Measurements from ENCODE around the gene RFNG. TPM values are rescaled to one million over a fixed set of nuclear protein-coding genes. Genes with fewer than 3 reads are reported as not detected.

The RFNG gene
- total RNA-seq, 1 experiment from 2014 or later, result 40.4 TPM

DNA sequence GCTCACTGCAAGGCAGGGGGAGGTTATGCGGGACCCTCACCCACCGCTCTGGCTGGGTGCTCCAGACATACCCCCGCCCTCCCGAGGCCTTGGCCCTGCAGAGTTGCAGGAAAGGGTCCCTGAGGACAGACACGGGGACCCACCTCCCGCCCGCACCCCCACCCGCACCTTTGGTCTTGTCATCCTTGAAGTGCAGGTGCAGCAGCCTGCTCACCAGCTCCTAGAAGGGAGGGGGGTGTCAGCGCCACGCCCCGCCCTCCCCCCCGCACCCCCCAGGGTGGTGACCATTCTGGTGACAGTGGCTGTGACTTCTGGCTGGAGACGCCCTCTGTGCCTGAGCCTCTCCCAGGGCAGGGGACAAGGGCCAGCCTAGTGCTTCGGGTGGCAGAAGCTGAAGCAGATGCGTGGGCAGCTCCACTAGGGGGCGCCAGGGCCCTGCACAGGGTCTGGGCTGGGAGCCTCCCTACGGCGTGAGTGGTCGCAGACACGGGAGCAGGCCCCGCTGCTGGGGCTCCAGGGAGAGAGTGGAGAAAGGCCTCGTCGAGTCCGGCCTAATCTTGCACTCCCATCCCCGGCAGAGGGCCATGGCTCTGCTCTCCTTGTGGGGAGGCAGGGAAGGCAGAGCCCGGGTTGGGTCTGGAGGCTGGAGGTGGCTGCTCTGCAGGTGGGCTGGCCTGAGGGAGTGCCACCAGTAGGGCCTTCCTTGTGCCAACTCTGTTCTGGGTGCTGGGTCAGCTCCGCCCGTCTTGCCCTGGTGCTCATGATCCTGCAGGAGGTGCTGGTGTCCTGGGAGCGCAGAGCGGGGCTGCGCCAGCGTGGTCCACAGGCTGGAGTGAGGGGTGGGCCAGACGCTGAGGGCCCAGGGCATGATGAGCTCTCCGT is 31.7 kb downstream of the RFNG start:
- H2AFZ ChIP-seq, result no peak overlapping the region
- H4K20me1 ChIP-seq (ENCODE audit: insufficient read depth), result peaks cover 5% of the 10 kb centered on the region; the same call in 1 of the 2 replicates
- peaks cover 11% of the 10 kb centered on the region; the same call in 1 of the 2 replicates for H3K79me2 ChIP-seq (ENCODE audit: low read depth)
- no TSS peak for BruUV-seq (replicated peaks)
- no peak overlapping the region for H3K4me2 ChIP-seq
- TF ChIP-seq, protein P1, sequence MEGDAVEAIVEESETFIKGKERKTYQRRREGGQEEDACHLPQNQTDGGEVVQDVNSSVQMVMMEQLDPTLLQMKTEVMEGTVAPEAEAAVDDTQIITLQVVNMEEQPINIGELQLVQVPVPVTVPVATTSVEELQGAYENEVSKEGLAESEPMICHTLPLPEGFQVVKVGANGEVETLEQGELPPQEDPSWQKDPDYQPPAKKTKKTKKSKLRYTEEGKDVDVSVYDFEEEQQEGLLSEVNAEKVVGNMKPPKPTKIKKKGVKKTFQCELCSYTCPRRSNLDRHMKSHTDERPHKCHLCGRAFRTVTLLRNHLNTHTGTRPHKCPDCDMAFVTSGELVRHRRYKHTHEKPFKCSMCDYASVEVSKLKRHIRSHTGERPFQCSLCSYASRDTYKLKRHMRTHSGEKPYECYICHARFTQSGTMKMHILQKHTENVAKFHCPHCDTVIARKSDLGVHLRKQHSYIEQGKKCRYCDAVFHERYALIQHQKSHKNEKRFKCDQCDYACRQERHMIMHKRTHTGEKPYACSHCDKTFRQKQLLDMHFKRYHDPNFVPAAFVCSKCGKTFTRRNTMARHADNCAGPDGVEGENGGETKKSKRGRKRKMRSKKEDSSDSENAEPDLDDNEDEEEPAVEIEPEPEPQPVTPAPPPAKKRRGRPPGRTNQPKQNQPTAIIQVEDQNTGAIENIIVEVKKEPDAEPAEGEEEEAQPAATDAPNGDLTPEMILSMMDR (conservative IDR thresholded peaks at IDR 0.05), result peak; percentile 72
- no peak for TF ChIP-seq EZH2 (IDR thresholded peaks at IDR 0.05; ENCODE audit: low read depth)
- ChIA-PET POLR2A (ENCODE audit: unreplicated experiment) (interaction anchor here (0.7 kb wide), 1 partner anchor 11 kb away, joined by 13 read pairs; no protein-coding TSS in a partner anchor), CTCF (interaction anchor here (0.6 to 3.2 kb wide), 10 partner anchors 18 to 304 kb away, joined by 3 to 18 read pairs (median 5); partner anchors contain the start of genes DCXR, MAFG and NOTUM)
- H3K9me3 ChIP-seq (ENCODE audit: insufficient read depth, low read depth), result no peaks in the 10 kb centered on the region
- peaks cover 6% of the 10 kb centered on the region; the same call in 1 of the 2 replicates for H3K4me1 ChIP-seq (replicated peaks; ENCODE audit: insufficient read depth)
- H3K9me2 ChIP-seq (ENCODE audit: insufficient read depth), result no peaks in the 10 kb centered on the region
- DNase-seq, result peak in 1 of 2 experiments; percentile 58
- no peak overlapping the region for H3K4me3 ChIP-seq
- no peak overlapping the region for H3K27ac ChIP-seq
- no peaks in the 10 kb centered on the region for H3K27me3 ChIP-seq (ENCODE audit: insufficient read depth, low read depth)
- H3K36me3 ChIP-seq (ENCODE audit: low read depth), result no peaks in the 10 kb centered on the region
- intact Hi-C loops (cut with micrococcal nuclease; ENCODE audit: unreplicated experiment), result loop anchor here (5.0 kb wide), 1 partner anchor 338 kb away; the partner anchor contains the start of genes ARL16 and HGS
- H3F3A ChIP-seq (ENCODE audit: insufficient read depth, low read depth), result peaks cover 6% of the 10 kb centered on the region; the same call in 1 of the 2 replicates

DNA sequence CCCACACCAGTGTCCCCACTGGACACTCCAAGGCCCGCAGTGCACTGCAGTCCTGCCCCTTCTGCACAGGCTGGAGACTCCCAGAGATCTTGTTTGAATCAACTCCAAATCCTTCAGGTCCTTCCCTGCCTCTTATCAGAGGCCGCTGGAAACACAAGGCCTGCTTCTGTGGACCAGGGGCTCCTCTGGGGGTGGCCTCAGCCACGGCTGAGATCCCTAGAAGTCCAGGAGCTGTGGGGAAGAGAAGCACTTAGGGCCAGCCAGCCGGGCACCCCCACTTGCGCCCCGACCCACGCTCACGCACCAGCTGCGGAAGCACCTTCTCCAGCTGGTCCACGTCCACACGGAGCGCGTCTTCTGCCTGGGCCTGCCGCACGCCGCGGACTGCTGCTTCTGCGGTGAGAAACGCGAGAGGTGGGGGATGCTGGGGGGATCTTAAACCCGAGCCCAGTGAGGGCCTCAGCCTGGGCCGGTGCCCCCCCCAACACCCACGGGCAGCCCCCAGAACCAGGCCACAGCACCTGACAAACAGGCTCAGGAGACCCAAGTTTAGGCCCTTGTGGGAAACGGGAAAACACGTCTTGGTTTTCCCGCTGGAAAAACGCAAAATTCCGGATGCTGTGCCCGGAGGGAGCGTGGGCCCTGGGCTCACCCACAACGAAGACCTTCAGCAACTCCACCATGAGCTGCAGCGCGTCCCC is 32.5 kb downstream of the RFNG start:
- CTCF ChIA-PET, result interaction anchor here (0.8 to 1.5 kb wide), 3 partner anchors 19 to 57 kb away, joined by 3 to 4 read pairs (median 4); partner anchors contain the start of gene DCXR
- Histone ChIP-seq H3K36me3 (ENCODE audit: low read depth) (no peaks in the 10 kb centered on the region), H3K27me3 (ENCODE audit: insufficient read depth, low read depth) (no peaks in the 10 kb centered on the region), H2AFZ (no peak overlapping the region), H4K20me1 (ENCODE audit: insufficient read depth) (peaks cover 5% of the 10 kb centered on the region; the same call in 1 of the 2 replicates), H3K4me3 (no peak overlapping the region), H3K4me2 (no peak overlapping the region), H3K4me1 (replicated peaks; ENCODE audit: insufficient read depth) (peaks cover 5% of the 10 kb centered on the region; the same call in 1 of the 2 replicates), H3K79me2 (ENCODE audit: low read depth) (peaks cover 11% of the 10 kb centered on the region; the same call in 1 of the 2 replicates), H3K9me3 (ENCODE audit: insufficient read depth, low read depth) (no peaks in the 10 kb centered on the region), H3K9me2 (ENCODE audit: insufficient read depth) (no peaks in the 10 kb centered on the region), H3K27ac (no peak overlapping the region), H3F3A (ENCODE audit: insufficient read depth, low read depth) (peaks cover 6% of the 10 kb centered on the region; the same call in 1 of the 2 replicates)
- DNase-seq, result no peak
- TF ChIP-seq EZH2 (IDR thresholded peaks at IDR 0.05; ENCODE audit: low read depth), result no peak
- TF ChIP-seq, protein P1 (conservative IDR thresholded peaks at IDR 0.05), result no peak
- POLR2A ChIA-PET (ENCODE audit: unreplicated experiment), result no interaction called here
- BruUV-seq (replicated peaks), result TSS peak; percentile 23
- intact Hi-C loops (cut with micrococcal nuclease; ENCODE audit: unreplicated experiment), result no loop called here

All from PC-9 (cell line).